ENCODE results near the gene SGO2.

The SGO2 gene, protein sequence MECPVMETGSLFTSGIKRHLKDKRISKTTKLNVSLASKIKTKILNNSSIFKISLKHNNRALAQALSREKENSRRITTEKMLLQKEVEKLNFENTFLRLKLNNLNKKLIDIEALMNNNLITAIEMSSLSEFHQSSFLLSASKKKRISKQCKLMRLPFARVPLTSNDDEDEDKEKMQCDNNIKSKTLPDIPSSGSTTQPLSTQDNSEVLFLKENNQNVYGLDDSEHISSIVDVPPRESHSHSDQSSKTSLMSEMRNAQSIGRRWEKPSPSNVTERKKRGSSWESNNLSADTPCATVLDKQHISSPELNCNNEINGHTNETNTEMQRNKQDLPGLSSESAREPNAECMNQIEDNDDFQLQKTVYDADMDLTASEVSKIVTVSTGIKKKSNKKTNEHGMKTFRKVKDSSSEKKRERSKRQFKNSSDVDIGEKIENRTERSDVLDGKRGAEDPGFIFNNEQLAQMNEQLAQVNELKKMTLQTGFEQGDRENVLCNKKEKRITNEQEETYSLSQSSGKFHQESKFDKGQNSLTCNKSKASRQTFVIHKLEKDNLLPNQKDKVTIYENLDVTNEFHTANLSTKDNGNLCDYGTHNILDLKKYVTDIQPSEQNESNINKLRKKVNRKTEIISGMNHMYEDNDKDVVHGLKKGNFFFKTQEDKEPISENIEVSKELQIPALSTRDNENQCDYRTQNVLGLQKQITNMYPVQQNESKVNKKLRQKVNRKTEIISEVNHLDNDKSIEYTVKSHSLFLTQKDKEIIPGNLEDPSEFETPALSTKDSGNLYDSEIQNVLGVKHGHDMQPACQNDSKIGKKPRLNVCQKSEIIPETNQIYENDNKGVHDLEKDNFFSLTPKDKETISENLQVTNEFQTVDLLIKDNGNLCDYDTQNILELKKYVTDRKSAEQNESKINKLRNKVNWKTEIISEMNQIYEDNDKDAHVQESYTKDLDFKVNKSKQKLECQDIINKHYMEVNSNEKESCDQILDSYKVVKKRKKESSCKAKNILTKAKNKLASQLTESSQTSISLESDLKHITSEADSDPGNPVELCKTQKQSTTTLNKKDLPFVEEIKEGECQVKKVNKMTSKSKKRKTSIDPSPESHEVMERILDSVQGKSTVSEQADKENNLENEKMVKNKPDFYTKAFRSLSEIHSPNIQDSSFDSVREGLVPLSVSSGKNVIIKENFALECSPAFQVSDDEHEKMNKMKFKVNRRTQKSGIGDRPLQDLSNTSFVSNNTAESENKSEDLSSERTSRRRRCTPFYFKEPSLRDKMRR

DNA sequence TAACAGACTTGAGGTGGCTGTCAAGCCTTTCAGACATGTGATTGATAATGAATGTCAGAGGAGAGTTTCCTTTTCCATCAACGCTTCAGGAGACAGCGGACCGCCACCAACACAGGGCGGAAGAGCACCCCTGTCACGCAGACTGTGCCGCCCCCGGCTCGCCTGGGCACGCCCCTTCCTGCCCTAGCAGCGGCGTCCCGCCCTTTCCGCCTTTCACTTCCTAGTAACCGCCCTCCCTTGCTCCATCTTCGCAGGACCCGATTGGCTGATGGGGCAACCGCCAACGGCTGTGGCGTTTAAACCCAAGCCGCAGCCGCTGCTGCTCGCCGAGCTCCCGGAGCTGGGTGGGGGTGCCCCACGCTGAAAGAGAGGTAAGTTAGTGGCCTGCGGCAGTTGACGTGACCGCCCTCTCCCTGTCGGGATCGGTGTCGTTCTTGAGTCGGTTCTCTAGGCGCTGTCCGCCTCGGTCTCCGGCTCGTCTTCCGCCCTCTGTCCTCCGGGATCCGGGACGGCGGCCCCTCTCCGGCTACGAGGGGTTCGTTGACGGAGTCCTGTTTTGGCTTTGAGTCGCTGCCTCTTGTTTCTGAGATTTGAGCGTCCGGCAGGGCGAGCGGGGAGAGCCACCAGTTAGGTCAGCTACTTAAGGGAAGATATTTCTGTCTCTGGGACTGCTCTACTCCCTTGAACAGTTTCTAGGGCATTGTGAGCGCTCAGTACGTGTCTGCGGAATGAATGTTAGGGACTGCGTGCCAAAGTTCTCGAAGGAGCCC, at the start of gene SGO2:
SGO2 (plus strand) TSS at position 326 of the 770 bp plus-strand sequence. CDS start 6,769 bp downstream, outside the sequence.
- DNase-seq = peak; percentile 95

DNA sequence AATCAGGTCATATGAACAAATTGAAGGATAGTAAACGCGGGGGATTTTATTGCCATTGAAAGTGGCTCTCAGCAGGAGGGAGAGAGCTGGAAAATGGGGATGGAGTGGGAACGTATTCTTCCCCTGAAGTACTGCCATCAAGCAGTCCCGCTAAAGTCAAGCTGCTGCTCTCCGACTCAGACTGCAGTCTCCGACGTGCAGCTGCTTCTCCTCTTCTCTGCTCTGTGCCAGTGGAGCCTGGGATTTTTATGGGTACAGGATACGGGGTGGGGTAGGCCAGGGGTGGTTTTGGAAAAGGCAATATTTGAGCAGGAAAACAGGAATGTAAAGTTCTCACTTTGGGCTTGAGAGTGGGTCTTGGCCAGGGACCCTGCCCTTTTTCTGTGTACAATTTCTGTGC, 49.2 kb upstream of the SGO2 start:
- peak; percentile 18 for DNase-seq

DNA sequence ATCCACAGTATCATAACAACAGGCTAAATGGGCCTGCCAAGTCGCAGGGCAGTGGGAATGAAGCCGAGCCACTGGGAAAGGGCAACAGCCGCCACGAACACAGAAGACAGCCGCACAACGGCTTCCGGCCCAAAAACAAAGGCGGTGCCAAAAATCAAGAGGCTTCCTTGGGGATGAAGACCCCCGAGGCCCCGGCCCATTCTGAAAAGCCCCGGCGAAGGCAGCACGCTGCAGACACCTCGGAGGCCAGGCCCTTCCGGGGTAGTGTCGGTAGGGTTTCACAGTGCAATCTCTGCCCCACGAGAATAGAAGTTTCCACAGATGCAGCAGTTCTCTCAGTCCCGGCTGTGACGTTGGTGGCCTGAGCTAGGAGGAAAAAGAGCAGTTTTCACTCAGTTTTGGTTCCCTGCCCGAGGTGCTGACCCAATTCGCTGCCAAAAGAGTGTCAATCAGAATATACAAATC, 48.3 kb upstream of the SGO2 start:
- no peak for DNase-seq

DNA sequence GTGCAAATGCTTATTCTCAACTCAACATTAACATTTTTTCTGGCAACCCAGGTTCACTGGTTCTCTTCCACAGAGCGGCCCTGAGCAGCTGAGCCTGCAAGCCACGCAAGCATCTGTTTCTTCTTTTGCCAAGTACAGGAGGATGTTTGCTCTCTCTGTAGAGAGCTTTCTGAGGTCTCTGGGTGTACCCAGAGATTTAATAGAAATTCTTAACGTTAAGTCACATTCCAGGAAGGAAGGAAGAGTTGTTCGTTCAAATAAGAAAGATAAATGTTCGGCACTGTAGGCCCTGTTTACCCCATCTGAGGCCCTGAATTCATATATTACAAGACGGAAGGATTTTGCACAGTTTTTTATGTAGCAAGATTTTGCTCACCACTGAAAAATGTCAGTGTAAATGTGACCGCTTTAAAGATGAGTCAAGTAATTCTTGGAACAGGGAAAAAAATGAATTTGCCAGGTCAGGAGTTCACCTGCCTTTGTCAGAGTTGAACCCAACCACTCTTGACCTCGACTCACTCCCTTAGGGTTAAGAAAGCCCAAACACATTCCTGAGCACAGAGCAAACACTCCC, 46.2 kb upstream of the SGO2 start:
- no peak for DNase-seq

DNA sequence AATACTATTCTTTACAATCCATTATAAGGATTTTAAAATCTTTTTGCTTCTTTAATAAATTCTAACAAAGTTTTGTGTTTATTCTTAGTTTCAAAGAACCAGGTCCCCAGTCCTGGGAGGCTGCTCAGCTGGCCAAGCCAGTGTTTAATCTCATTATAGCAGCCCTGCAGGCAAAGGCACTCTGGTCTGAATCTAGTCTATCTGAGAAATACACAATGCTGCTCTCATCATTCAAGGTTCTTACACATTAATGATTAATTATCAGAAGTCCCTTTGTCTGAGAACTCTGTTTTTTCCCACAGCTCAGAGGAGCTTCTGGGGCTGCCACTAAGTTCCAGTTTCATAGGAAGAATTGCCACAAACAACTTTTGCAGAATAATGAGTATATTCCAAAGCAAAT, 43.8 kb upstream of the SGO2 start:
- DNase-seq = no peak

DNA sequence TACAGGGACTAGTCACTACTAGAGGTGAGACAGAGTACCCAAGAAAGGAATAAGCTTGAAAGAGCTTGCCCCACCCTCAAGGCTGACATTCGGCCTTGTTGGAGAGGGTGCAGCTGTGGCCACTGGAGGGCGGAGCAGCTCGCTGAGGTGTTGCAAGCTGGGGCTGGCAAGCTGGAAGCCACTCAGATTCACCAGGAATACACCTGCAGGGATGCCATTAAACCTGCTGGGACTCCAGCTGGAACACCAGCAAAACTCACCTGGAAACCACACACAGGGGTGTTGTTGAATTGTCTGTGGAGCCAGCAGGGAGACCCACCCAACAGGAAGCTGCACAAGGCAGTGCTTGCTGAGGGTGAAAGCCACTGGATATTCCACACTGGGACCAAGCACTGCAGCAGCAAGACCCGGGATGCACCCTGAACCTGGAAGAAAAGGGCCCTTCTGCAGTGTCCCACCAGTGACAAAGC, 42.2 kb upstream of the SGO2 start:
- peak; percentile 55 for DNase-seq

DNA sequence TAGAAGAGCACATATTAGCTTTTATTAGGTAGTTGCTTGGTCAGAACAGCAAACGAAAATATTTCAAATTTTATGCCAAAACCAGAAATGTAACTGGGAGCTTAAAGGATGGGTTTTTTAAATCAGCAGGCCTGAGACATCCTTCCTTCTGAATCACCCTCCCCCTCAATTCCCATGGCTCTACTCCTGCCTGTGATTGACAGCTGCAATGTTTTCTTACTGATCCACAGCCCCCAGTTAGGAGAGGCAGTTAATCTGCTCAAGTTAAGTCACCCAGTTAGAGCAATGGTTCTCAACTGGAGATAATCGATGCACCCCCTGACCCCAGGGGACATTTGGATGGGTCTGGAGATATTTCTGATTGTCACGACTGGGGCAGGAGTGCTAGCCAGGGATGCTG, 41.1 kb upstream of the SGO2 start:
- DNase-seq = no peak

DNA sequence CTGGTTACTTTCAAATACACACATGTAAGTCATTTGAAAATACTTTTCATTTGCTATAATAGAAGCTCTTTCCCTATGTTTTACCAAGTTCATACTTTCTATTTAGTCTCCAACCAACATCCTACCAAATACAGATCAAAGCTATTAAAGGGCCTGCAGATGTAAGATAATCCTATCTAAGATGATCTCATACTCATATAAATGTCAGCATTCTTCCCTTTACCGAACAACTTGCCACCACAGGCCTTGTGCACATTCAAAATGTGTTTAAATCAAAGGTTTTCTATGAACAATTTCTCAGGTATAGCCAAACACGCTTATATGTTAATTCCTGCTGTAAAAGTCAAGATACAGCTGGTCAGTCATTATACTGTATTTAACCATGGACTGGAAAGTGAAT, 39.5 kb upstream of the SGO2 start:
- no peak for DNase-seq

DNA sequence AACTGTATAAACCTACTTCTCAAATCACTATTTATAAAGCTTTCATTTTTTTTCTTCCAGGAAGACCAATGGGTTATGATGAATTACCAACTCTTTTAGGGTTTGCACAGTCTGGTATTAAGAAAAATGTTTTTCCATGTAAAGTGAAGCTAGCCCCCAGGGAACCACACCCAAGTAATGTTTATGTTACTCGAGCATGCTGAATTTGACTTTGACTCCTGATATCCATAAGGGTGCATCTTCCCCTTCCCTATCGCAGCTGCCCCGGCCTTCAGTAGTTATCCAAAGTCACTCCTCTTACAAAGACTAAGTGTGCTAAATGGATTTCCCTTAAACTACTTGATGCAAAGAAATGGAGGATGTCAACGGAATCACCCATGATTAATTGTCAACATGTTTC, 37.8 kb upstream of the SGO2 start:
- no peak for DNase-seq

DNA sequence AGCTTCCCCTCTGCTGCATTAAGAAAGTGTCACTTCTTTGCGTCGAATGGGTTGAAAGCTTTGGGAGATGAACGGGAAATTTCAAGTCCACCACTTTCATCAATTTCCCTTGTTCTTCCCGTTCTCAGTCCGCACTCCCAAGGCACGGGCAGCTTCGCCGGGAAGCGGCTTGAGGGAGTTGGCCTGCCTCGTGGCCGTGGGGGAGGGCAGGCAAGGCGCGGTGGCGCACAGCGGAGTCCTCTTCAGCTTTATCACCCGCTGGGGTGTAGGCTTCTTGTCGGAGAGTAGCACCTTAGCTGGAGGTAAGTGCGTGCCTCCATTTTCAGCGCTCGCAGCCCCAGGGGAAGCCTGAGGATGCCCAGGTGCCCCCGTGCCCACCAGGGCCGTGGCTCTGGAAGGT, 36.0 kb upstream of the SGO2 start:
- DNase-seq = no peak

DNA sequence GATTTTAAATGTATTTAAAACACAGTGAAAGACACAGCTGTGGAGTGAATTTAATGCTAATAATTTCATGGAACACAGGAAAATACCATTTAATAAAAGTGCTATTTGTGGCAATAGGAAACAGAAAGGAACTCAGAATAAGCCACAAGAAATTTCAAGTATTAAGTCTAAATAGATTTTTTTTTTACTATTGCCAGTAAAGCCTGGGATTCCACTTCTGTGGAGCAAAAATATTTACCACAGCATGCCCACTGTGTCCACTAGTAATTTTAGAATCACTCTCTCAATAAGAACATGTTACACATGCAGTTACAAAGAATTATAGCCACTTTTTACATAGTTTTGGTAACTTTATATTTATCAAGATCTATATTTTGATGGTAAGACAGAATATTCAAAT, 33.4 kb upstream of the SGO2 start:
- no peak for DNase-seq

DNA sequence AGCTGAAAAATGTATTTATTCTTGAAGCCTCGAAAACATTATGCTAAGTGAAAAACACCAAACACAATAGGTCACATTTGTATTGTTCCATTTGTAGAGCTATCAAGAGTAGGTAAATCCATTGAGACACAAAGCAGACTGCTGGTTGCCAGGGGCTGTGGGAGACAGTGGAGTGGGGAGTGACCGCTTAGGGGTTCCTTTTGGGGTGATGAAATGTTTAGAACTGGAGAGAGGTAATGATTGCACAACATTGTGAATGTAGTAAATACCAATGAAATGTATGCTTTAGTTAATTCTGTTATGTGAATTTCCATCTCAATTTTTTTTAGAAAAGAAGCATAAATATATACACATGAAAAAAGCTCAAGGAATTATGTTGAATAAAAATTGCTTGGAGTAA, 32.0 kb upstream of the SGO2 start:
- no peak for DNase-seq

DNA sequence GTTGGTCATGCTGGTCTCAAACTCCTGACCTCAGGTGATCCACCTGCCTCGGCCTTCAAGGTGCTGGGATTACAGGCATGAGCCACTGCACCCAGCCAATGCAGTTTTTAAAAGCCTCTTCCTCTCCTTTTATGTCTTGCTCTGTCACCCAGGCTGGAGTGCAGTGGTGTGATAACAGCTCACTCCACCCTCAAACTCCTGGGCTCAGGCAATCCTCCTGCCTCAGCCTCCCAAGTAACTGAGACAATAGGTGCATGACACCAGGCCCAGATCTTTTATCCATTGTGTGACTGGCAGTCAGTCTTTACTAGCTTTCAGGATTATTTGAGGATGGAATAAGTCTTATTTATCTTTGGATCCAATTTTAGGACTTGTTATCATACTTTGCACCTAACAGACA, 29.3 kb upstream of the SGO2 start:
- no peak for DNase-seq

DNA sequence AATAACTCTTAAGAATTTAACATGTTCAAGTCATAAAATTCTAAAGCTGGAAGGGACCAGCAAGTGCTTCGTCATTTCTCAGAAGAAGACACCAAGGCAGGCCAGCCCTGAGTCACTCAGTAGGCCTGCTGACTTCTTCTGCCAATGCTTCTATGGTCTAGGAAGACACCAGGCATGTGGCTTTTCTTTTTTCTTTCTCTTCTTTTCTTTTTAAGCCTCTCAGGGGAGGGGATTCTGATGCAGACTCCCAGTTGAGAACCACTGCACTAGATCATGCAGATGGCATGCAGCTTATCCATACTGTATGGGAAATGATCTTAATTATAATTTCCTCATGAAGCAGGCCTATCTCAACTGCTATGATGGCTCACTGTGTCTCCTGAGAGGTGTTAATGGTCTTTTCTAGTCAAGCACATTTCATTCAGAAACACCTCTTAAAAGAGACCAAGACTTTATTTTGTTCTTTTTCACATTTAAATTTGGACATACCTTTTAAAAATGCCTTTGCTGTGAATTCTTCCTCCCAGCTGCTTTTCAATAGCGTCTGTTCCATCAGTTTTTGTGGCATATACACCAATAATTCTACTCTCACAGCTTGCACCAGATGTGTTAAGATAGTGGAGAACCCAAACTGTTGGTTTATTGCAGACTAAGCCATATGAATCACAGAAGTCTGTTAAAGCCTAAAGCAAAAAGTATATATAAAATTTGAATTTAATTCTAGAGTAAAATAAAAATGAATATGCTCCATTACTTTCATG, 27.4 kb upstream of the SGO2 start:
- DNase-seq = no peak

DNA sequence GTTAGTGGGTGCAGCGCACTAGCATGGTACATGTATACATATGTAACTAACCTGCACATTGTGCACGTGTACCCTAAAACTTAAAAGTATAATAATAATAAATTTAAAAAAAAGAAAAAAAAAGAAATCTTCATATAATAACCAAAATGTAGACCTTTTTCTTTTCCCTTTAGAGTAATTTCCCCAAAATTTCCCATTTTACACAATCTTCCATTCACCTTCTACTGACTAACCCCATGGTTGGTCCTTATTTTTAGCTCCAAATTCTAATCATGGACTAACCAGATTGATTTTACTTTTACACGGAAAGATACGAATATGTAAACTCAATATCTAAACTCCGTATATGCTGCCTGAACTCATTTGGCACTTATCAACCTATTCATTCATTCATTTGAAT, 23.8 kb upstream of the SGO2 start:
- no peak for DNase-seq

DNA sequence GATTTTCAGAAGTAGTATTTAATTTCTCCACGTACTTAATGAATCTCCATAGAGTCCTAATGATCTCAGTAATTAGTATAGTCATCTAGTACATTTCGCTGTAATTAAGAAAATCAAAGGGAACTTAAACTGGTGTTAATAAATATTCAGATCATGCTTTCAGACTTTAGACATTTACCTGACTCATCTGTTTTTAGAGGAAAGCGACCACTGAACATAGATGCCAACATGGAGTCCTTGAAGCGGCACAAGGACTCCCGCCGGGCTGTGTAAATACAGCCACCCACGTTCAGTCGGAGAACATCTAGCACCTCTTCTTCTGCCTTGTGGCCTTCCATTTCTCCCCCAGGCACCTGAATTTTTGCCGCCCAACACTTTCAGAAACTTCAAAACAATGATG, 19.3 kb upstream of the SGO2 start:
- no peak for DNase-seq

DNA sequence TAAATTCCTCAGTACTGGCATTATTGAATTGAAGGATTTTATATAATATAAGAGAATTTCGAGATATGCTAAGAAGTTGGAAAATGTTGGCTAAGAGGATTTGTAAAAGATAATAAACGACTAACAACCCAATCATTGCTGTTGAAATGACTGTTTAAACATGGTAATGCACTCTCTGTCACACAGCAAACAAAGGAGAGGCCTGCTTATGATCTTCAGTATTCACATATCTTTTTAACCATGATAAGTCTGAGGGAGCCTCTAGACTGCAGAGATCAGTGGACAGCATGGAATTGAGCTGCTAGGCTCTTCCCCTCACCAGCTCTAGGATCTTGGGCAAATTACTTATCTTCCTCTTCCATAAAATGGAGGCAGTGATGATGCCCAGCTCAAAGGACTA, 18.8 kb upstream of the SGO2 start:
- DNase-seq = no peak

DNA sequence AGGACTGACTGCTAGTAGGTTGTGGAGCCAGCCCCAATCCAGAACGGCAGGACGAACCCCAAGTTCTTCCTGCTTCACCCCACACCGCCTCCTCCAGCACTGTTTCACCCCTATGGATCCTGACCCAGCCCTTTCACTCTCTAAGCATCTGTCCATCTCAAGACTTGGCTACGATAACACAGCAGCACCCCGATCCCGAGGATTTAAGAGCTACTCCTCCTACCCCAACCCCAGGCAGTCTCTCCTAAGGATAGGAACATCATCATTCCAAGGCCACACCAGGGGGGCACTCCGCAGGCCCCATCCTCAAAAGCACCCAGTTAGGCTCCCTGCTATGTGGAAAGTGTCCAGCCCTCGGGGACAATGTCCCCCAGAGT, 16.8 kb upstream of the SGO2 start:
- peak; percentile 16 for DNase-seq

DNA sequence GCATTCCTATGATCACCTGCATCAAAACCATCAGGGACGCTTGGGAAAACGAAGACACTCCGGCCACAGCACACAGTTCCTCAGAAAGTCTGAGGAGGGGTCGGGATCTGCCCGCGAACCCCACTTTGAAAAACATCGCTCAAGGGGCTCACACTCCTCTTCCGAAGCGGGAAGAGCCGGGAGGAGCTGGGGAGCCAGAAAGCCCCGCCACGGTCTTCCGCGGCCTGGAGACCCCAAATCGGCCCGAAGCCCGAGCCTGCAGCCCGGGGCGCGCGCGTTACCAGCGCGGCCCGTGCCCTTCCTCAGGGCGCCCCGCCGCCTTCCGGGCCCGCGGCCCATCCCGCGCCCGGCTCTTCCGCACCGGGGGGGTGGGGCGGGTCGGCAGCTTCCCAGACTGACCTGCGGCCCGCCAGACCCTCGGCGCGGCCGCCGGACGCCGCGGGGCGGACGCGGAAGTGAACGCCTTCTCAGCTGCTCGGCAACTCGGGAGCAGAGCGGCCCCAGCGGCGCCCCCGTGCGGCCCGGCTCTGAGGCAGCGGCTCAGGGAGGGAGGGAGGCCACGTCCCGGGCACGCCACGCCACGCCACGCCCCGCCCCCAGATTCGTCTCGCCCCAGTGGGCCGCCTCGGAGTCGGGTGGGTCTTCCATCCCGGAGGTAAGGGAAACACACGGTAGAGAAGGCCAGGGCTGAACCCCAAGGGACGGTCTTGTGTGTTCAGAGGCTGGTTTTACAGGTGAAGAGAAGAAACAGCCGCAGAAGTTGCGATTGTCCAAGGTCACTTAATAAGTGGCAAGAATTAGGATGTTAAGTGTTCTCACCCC, 16.2 kb upstream of the SGO2 start, which contains the start of gene KCTD18:
KCTD18 (minus strand) TSS at position 457 of the 822 bp plus-strand sequence. CDS start 3,052 bp downstream, outside the sequence.
- peak; percentile 83 for DNase-seq

DNA sequence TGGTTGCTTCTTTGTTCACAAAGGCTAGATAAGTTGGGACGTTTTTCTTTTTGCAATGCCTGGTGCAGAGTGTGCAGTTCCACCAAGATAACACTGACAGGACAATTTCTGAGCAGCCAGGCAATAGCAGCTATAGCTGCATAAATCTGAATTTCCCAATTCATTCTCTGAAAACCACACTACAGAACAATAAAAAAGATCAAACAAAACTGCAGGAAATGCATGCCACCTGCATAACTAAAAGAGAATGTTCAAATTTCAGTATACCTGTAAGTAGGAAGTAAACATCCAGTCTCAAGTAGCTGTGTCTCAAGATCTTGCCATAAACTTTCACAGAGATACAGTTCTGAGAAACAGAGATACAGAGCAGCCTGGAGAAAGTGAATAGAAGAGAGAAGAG, 10.9 kb upstream of the SGO2 start:
- no peak for DNase-seq
